HG03378 (cell line): ENCODE measurements around the gene CYP24A1.

Experiments
- ATAC-seq: cut with Tn5 transposase; IDR thresholded peaks from one replicate; pipeline ENCODE4 v1.9.1; 2021; ENCODE audit warnings: mild to moderate bottlenecking, moderate library complexity; ENCODE audit not compliant: unreplicated experiment

The CYP24A1 gene

DNA sequence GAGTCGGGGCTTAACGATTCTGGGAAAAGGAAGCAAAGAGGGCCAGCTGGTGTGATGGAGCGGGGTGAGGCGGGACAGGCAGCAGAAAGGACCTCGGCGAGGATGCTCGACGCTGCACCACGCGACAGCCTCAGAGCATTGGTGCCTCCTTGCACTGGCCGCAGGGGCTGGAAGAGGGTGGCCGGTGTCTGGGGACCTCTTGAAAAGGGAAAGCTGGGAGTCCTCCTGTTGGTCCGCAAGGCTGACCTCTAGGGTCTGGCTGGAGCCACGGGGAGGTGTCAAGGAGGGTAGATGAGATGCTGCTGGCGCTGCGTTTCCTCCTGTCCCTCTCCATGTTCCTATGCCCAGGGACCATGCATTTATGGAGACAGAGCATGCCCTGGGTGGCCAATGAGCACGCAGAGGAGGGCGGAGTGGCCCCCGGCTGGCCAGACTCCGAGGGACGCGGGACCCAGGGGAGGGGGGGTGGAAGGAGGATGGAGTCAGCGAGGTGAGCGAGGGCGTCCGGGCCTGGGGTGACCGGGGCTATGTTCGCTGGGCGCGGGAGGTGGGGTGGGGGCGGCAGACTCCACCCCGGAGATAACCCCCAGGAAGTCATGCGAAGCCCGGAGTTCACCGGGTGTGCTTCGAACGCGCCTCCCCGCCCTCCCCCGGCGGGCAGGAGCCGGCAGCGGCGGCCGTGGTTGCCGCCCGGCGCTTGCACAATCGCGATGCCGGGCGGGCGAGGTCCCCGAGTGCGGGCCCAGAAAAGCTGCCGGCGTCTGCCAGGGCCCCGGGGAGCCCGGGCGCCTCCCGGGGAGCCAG is at the start of gene CYP24A1:
Gene CYP24A1, minus strand, starts transcription at position 334 of the 804 bp plus-strand sequence. CDS start 407 bp downstream, outside the sequence.
- no peak for ATAC-seq

DNA sequence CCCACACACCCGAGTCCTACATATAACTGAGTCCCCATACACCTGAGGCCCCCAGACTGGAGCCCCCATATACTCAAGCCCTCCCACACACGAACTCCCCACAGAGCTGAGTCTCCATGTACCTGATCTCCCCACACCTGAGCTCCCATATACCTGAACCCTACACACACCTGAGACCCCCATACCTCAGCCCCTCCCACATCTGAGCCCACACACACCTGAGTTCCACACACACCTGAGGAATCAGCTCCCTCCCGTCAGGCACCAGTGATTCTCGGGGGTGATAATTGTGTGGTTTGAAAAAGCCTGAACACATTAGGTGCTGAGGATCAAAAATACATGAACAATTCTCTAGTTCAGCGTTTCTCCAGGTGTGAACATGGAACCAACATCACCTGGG is 49.5 kb upstream of the CYP24A1 start:
- no peak for ATAC-seq

DNA sequence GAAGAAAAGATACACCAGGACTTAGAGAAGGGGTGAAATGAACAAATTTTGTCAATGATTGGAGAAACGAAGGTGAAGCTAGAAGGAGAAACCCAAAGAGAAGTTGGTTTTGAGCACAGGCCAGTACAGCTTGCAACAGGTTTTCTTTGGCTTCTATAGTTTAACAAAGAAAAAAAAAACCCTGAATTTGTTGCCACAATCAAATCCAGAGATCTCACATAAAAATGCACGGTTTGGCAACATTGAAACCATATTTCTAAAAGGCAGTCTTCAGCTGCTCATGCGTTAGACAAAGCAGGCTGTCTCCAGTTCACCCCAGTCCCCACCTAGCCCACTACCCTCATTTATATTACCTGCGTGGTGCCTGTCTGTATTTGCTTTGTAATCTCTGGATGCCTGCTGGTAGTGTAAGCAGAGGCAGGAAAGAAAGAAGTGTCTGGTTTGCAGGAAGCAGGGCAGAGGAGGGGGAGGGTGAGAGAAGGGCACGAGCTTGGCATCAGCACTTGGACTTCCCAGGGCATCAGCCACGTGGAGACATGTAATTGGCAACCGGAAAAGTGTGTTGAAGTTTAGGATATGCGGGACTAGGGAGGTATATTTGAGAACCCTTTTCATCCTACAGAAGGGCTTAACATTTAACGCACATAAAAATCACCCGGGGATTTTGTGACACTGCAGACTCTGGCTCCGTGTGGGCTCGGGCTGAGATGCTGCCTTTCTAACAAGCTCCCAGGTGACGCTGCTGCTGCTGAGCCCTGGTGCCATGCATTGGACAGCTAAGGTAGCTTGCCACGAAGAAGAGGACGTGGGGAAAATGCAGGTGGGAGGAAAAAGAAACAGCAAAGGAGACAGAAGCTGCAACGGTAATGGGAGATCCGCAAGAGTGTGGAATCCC is 48.5 kb upstream of the CYP24A1 start:
- ATAC-seq: no peak

DNA sequence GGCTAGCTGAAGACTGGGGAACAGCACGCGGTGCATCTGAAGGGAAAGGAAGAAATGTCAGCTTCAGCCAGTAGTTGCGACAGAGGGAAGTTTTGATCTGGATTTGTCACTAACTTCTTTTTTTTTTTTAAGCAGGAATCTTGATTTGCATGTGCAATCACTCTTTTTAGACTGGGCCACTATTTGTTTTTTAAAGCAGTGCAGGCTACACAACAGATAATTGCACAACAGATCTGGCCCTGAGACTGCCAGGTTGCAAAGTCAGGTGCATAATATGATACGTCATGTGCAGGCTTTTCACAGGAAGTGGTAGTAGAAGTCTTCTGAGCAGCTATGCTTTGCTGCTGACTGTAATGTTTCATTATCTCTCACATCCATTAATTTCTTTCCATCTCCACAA is 47.6 kb upstream of the CYP24A1 start:
- peak; percentile 53 for ATAC-seq

DNA sequence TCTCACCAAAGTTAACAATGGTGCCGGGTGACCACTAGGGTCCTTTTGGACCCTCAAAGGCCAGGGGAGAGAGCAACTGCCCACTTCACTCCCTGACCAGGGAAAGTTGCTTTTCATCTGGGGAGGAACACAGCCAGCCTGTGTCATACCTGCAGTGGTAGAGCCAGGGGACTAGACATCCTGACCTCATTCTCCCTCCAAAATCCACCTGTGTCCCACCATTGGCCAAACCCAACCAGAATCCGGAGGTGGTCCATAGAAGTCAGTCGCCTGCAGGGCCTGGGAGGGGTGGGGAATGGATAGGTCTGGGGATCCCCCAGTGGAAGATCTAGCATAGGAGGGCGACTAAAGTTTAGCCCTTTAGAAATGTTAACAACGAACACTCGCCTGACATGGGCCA is 46.9 kb upstream of the CYP24A1 start:
- ATAC-seq: no peak

DNA sequence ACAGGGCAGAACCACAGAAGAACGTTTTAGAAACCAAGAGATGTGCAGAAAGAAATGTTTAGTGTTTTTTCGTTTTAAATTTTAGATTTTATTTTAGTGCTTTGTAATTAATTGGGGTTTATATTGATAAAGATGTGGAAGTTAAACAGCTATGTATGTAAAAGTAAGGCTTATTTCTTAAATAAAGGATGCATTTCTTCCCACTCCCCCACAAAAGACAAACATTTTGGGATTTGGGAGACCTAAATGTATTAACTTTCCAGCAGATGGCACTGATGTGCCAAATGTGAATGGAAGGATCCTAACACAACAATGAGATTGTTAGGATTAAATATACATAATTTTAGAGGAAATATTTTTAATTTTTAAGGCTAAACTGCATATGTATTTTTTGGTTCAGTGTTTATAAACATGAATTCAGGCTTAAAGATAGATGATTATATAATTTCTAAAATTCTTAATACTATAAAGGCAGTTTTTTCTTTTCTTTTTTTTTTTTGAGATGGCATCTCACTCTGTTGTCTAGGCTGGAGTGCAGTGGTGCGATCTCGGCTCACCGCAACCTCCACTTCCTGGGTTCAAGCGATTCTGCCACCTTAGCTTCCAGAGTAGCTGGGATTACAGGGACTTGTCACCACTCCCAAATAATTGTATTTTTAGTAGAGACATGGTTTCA is 46.1 kb upstream of the CYP24A1 start:
- ATAC-seq: no peak

DNA sequence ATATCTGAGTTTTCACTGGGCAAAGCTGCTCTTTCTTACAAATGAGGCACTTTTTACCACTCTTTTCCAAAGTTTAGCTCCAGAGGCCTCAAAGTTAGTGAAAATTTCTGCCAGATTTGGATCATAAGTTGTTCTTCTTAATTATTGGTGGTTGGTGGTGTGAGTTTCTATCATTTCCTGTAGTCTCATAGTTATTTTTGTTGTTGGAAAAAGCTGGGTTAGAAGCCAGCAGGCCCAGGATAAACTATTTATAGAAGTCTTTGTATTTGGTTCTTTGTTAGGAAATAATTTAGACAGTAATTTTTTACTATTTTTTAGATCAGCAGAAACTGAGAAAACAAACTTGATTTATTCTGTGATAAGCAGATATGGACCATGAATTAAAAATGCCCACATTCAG is 44.7 kb upstream of the CYP24A1 start:
- ATAC-seq: no peak

DNA sequence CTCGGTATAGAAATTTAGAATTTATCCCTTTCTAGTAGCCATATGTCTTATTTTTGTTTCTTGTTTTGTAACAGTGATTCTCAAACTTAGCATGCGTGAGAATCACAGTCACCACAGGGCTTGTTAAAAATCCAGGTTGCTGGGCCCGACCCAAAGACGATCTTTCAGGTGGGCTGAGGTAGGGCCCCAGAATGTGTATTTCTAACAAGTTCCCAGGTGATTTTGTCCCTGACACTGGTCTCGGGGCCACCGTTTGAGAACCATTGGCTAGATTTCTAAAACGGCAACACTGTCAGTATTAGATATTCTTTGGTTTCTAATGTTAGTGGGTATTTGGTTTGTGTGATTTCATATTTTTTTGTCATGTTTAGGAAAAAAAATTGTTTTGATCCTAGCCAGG is 44.0 kb upstream of the CYP24A1 start:
- no peak for ATAC-seq

DNA sequence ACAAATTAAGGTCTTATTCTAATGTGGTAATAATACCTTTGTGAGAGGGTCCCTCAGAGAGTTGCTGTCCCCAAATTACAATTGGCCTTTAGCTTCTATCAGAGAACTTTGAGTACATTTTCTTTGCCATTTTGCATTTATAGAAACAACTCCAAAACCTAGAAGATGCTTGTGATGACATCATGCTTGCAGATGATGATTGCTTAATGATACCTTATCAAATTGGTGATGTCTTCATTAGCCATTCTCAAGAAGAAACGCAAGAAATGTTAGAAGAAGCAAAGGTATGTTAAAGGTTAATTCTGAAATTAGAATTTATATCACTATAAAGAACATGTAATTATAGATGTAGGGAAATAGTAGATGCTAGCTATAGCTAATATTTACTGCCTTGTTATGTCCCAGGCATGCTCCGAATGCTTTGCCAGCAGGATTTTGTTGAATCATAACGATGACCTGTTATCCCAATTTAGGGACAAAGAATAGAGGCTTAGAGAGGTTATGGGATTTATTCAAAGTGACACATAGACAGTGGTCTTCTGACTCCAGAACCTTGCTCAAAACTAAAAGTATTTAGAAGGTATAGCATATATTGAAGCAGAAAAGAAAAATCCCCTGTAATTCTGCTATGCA is 41.5 kb upstream of the CYP24A1 start:
- no peak for ATAC-seq

DNA sequence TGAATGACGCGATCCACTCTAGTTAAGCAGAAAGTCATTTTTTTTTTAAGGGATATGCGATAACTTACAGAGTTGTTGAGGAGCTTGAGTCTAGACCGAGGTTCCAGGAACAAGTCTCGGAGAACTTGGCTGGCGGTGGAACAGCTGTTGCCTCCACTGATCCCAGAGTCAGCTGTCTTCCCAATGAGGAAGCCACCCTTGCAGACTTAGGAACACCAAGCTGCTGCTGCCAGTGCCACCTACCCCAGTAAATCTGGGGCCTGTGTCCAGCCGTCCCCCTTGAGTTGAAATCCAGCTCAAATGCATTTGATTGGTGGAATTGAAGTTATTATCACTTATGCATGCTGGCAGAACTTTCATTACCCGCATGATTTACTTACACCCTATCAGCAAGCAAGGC is 40.8 kb upstream of the CYP24A1 start:
- ATAC-seq: no peak

DNA sequence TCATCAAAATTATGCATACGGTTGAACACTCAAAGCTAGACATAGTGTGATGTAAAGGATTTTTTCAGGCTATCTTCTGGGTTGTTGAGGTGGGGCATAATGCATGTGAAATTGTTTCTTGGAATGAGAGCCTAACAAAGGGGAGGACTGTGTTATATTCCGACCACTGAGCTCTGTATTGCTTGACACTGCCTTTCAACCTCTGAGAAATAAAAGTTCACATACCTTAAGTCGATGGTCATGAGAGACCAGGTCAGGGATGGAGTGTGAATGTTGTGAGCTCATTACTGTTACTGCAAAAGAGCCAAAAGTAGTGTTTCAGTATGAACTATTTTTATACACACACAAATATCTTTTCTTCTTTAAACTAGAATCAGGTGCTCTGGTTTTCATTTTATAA is 39.1 kb upstream of the CYP24A1 start:
- ATAC-seq: no peak

DNA sequence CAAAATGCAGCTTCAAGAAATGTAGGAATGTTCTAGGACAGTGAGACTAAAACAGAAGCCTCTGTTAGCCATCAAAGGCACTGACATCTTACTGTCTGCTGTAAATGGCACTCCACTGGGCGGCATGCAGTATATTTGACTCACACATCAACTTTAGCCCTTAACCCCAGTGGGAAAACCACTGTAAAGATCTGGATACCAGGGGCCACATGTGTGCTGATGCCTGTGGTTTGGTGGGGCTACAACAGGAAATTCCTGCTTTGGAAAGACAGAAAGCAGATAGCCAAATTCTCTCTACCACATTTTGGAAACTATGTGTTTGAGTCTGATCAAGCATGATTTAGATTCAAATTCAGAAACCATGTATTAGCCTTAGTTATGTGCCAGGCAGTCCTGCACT is 38.4 kb upstream of the CYP24A1 start:
- ATAC-seq: no peak

DNA sequence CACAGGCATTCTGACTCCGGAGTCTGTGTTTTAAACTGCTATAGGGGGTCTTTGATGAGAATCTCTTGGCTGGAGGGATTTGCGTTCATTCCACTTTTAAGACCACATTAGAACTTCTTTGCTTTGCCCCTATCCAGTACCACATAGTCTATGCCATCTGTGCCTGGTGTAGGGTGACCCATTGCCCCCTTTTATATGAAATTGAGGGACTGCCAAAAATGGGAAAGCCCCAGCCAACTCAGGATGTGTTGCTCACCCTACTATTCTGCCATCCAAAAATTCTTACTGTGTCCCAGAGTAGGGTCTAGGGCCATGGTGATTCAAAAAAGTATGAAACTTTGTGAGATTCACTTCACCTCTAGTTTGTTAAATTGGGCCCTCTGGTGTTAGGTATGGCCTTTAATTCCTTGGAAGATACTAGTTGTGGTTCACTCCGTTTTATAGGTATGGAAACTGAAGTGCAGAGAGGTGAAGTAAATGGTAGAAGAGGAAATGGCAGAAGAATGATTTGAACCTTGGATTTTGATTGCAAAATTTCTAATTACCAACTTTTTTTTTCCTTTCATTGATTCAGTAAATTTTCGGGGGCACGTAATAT is 35.5 kb upstream of the CYP24A1 start:
- ATAC-seq: no peak

DNA sequence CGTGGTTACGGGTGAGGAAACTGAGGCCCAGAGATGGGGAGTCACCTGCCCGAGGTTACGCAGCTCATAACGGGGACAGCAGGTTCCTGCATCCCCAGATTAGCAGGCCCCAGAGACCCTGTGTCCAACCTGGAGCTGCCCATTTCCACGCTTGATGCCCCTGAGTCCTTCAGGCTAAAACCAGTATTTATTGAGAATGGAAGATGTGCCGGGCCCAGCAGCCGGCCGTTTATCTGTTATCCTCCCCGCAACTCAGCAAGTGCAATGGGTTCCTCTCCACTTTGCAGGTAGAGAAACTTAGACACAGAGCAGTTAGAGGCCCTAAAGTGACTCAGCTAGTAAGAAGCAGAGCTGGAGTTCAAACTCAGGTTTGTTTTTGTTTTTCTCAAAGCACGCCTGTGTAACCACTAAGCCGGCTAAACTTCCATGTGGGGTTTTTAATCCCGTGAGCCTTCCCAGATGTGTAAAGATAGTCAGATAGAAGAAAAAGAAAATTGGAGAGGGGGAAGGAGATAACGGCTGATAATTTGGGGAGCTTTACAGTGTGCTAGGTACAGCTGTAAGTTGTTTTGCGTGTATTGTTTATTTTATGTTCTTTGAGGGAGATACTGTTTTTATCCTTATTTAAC is 34.9 kb upstream of the CYP24A1 start:
- ATAC-seq: peak; percentile 12

DNA sequence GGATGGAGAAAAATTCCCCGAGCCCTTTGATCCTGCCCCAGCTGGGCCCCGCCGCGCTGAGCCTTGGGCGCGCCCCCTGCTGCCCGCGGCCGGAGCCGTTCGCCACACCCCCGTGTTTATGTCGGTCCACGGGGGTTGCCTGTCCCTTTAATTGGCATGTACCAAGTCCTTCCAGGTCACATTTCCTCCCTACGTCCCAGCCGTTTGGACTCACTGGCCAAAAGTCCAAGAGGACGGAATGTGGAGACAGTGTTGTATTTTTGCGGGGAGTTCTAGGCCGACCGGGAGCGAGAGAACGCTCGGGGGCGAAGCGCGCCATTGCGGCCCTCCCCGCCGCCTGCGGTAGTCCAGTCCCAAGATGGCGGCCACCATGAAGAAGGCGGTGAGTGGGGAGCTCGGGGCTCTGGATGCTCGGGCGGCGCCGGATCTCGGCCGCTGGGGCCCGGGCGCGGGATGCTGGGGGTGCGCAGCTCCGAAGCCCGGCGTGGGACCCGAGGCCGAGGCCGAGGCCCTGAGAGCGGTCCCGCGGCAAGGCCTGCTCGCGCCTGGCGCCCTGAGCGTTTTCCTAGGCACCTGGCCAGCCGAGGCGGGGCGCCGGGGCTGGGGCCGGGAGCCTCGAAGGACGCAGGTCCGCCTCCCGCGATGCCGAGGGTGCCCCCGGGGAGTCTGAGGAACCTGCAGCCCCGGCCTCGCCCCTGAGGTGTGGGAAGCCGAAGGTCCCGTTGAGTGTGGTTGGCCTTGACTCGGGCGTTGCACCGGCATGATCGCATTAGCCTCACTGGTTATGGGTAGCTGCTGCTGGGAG is 34.2 kb upstream of the CYP24A1 start, which contains the start of gene PFDN4:
Gene PFDN4, plus strand, starts transcription at position 345 of the 805 bp plus-strand sequence. Its CDS starts 14 bp downstream, at position 359.
- peak; percentile 88 for ATAC-seq

DNA sequence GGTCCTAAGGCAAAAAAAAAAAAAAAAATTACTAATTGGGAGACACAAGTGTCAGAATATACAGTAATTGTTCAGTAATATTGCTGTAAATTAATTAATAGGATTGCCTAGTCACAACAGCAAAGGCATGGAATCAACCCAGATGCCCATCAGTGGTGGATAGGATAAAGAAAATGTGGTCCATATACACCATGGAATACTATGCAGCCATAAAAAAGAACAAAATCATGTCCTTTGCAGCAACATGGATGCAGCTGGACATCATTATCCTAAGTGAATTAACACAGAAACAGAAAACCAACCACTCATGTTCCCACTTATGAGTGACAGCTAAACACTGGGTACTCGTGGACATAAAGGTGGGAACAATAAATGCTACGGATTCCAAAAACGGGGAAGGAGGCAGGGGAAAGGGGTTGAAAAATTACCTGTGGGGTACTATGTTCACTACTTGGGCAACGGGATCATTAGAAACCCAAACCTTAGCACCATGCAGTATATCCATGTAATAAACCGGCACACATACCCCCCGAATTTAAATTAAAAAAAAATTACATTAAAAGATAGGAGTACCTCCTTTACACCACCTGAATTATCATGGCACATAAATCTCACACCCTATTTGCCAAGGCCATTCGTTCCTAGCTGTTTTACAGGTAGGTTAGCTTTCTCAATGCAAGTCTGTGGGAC is 33.4 kb upstream of the CYP24A1 start:
- no peak for ATAC-seq

DNA sequence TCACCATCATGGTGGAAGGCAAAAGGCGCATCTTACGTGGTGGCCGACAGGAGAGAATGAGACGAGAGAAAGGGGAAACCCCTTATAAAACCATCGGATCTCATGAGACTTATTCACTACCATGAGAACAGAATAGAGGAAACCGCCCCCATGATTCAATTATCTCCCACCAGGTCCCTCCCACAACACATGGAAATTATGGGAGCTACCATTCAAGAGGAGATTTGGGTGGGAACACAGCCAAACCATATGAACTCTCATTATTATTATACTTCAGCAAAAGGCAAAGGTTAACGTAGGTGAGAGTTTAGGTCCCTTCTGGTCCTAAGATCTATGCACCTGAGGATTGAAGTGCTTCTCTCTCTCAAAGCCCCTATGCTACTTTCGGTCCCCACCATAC is 31.7 kb upstream of the CYP24A1 start:
- ATAC-seq: no peak

DNA sequence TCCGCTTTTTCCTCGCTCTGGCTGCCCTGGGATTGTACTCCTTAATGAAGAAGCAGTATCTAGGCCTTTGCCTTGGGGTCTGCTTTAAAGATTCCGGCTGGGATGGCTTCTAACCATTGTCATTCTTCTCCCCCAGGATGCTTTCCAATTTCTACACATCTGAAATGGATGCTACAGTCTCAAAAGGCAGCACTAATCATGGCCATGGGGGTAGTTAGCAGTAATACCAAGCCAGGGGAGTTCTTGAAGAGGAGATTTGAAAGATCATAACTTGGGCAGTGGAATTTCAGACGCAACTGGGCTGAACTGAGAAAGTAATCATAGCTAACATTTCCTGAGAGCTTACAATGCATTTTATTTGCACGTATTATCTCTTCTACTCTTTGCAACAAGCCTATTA is 30.7 kb upstream of the CYP24A1 start:
- ATAC-seq: no peak

DNA sequence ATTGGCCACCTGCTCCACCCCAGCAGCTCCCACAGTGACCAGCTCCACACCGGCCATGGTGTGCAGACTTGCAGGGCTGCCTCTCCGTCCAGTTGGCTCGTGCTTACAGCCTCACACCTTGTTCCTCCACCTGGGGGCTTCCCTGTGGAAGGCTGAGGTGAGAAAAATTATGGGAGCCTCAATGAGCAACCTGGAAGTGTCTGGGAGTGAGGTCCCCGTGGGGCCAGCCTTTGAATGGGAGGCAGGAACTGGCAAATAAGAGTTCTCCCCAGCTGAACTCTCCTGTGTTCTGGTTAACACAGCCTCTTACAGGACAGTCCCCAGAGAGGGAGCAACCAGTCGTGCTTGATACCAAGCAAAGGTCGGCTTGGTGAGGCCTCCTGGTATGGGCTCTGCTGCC is 30.3 kb upstream of the CYP24A1 start:
- no peak for ATAC-seq
